Uterus (tissue), 2 donors: ENCODE data around the gene ZNF462.

Source experiments
- CTCF ChIP-seq, 4 experiments: fragments of 200-600 bp in 2 of 4; fragments of 450-650 bp in 2 of 4; sonication (generic) in 2 of 4; IDR thresholded peaks; one replicate each; pipeline ENCODE4 v1.5.1; 2016 to 2019; ENCODE audit warnings: antibody characterized with exemption in 4 of 4, mild to moderate bottlenecking in 2 of 4, moderate library complexity in 1 of 4
- POLR2A ChIP-seq, 2 donors: fragments of 450-650 bp; IDR thresholded peaks; one replicate each; pipeline ENCODE4 v1.6.1; 2016; ENCODE audit warnings: antibody characterized with exemption in 2 of 2, mild to moderate bottlenecking in 1 of 2, moderate library complexity in 1 of 2

- TF ChIP-seq CTCF (IDR thresholded peaks at IDR 0.05) (no peak), POLR2A (IDR thresholded peaks at IDR 0.05) (no peak)
Observed at GRCh38 chr9:107029146-107029545, 166.2 kb downstream of the ZNF462 start.
